HAP-1 (cell line): ENCODE results near the gene GGPS1.
"Not testable (repeated sequence)": the region's sequence is repeated elsewhere in the genome, so short reads cannot be mapped to it uniquely, and the experiment has no call there.

Experiments used
- DNase-seq, 2 experiments: peaks; one replicate each; pipeline ENCODE4 v3.0.0-alpha.2; 2016 to 2020; ENCODE audit warnings: low spot score in 2 of 2
- H3K27me3 ChIP-seq: fragments of 250-450 bp; sonication (Bioruptor Pico); 2 replicates; pipeline ENCODE4 v1.5.1; 2020; ENCODE audit warnings: low read depth, mild to moderate bottlenecking, moderate library complexity
- H3K36me3 ChIP-seq: fragments of 250-450 bp; sonication (Bioruptor Pico); replicated peaks from 2 replicates; pipeline ENCODE4 v1.5.1; 2020; ENCODE audit warnings: mild to moderate bottlenecking
- H3K4me1 ChIP-seq: fragments of 250-450 bp; sonication (Bioruptor Pico); 2 replicates; pipeline ENCODE4 v1.5.1; 2020; ENCODE audit warnings: mild to moderate bottlenecking
- H3K4me3 ChIP-seq: fragments of 250-450 bp; sonication (Bioruptor Pico); 2 replicates; pipeline ENCODE4 v1.5.1; 2020; ENCODE audit warnings: mild to moderate bottlenecking, moderate library complexity
- H3K9me3 ChIP-seq: fragments of 250-450 bp; sonication (Bioruptor Pico); 2 replicates; pipeline ENCODE4 v1.5.1; 2020; ENCODE audit warnings: mild to moderate bottlenecking, moderate library complexity
- in situ Hi-C: fragments of 300-500 bp; cut with MboI; formaldehyde crosslinking; loops from 3 replicates; pipeline ENCODE4 v1.14.3; 2020; ENCODE audit warnings: low sequenced_read_pairs, inconsistent platforms, mixed read lengths

Gene GGPS1

GRCh38 chr1:235336903-235337302, 8.5 kb downstream of the GGPS1 start:
- H3K4me1 ChIP-seq, result peaks cover 16% of the 10 kb centered on the region
- H3K27me3 ChIP-seq, result no peaks in the 10 kb centered on the region
- no peaks in the 10 kb centered on the region for H3K9me3 ChIP-seq
- H3K36me3 ChIP-seq, result peaks cover 5% of the 10 kb centered on the region
- in situ Hi-C loops, result no loop called here
- H3K4me3 ChIP-seq, result no peak overlapping the region
- DNase-seq, result no peak

GRCh38 chr1:235339746-235340145, 11.4 kb downstream of the GGPS1 start:
- H3K36me3 ChIP-seq, result peaks cover 8% of the 10 kb centered on the region
- H3K9me3 ChIP-seq, result no peaks in the 10 kb centered on the region
- peaks cover 23% of the 10 kb centered on the region for H3K4me1 ChIP-seq
- no peak overlapping the region for H3K4me3 ChIP-seq
- no peak for DNase-seq
- no peaks in the 10 kb centered on the region for H3K27me3 ChIP-seq
- in situ Hi-C loops, result no loop called here

- H3K4me3 ChIP-seq, result no peak overlapping the region
- peaks cover 2% of the 10 kb centered on the region; the same call in 1 of the 2 replicates for H3K36me3 ChIP-seq
- no peak for DNase-seq
- in situ Hi-C loops, result no loop called here
- no peaks in the 10 kb centered on the region for H3K27me3 ChIP-seq
- no peaks in the 10 kb centered on the region for H3K9me3 ChIP-seq
- peaks cover 23% of the 10 kb centered on the region for H3K4me1 ChIP-seq
These were observed 13.0 kb downstream of the GGPS1 start for GRCh38 chr1:235341334-235341733.

GRCh38 chr1:235342039-235342438, 13.7 kb downstream of the GGPS1 start:
- H3K36me3 ChIP-seq, result peaks cover 2% of the 10 kb centered on the region; the same call in 1 of the 2 replicates
- H3K4me1 ChIP-seq, result peaks cover 23% of the 10 kb centered on the region
- H3K27me3 ChIP-seq, result no peaks in the 10 kb centered on the region
- peak; percentile 31 to 60 for DNase-seq
- no peaks in the 10 kb centered on the region for H3K9me3 ChIP-seq
- in situ Hi-C loops, result no loop called here
- no peak overlapping the region for H3K4me3 ChIP-seq

- no peak overlapping the region for H3K4me3 ChIP-seq
- peak; percentile 12 to 53 for DNase-seq
- H3K9me3 ChIP-seq, result no peaks in the 10 kb centered on the region
- H3K36me3 ChIP-seq, result 0 out of 2 replicates have a peak, but pooled peaks cover 2% of the 10 kb centered on the region
- no peaks in the 10 kb centered on the region for H3K27me3 ChIP-seq
- in situ Hi-C loops, result no loop called here
- peaks cover 23% of the 10 kb centered on the region for H3K4me1 ChIP-seq
These were observed 14.1 kb downstream of the GGPS1 start for GRCh38 chr1:235342471-235342870.

- Histone ChIP-seq H3K4me3 (no peak overlapping the region), H3K4me1 (peaks cover 23% of the 10 kb centered on the region), H3K27me3 (no peaks in the 10 kb centered on the region), H3K9me3 (no peaks in the 10 kb centered on the region), H3K36me3 (0 out of 2 replicates have a peak, but pooled peaks cover 2% of the 10 kb centered on the region)
- no peak for DNase-seq
- in situ Hi-C loops, result no loop called here
These were observed 15.4 kb downstream of the GGPS1 start for GRCh38 chr1:235343726-235344125.

- H3K4me1 ChIP-seq, result no peaks in the 10 kb centered on the region
- no peaks in the 10 kb centered on the region for H3K27me3 ChIP-seq
- in situ Hi-C loops, result no loop called here
- H3K36me3 ChIP-seq, result no peaks in the 10 kb centered on the region
- no peak for DNase-seq
- H3K9me3 ChIP-seq, result no peaks in the 10 kb centered on the region
- H3K4me3 ChIP-seq, result no peak overlapping the region
These were observed 23.1 kb downstream of the GGPS1 start for GRCh38 chr1:235351441-235351840.

GRCh38 chr1:235351898-235352297, 23.5 kb downstream of the GGPS1 start:
- H3K27me3 ChIP-seq, result no peaks in the 10 kb centered on the region
- in situ Hi-C loops, result no loop called here
- 0 out of 2 replicates have a peak, but pooled peaks cover under 1% of the 10 kb centered on the region for H3K4me1 ChIP-seq
- no peaks in the 10 kb centered on the region for H3K9me3 ChIP-seq
- H3K4me3 ChIP-seq, result no peak overlapping the region
- no peaks in the 10 kb centered on the region for H3K36me3 ChIP-seq
- DNase-seq, result no peak

GRCh38 chr1:235357485-235358373, 29.4 kb downstream of the GGPS1 start:
- no peaks in the 10 kb centered on the region for H3K27me3 ChIP-seq
- H3K9me3 ChIP-seq, result no peaks in the 10 kb centered on the region
- H3K4me1 ChIP-seq, result peaks cover 12% of the 10 kb centered on the region
- H3K36me3 ChIP-seq, result no peaks in the 10 kb centered on the region
- in situ Hi-C loops, result no loop called here
- H3K4me3 ChIP-seq, result no peak overlapping the region
- DNase-seq, result peak; percentile 31 to 36

GRCh38 chr1:235358899-235359298, 30.5 kb downstream of the GGPS1 start:
- Histone ChIP-seq H3K4me3 (no peak overlapping the region), H3K4me1 (peaks cover 12% of the 10 kb centered on the region), H3K27me3 (no peaks in the 10 kb centered on the region), H3K9me3 (no peaks in the 10 kb centered on the region), H3K36me3 (no peaks in the 10 kb centered on the region)
- no peak for DNase-seq
- in situ Hi-C loops, result no loop called here

GRCh38 chr1:235364189-235364588, 35.8 kb downstream of the GGPS1 start:
- DNase-seq, H3K4me3 ChIP-seq, in situ Hi-C loops, H3K4me1 ChIP-seq, H3K36me3 ChIP-seq, H3K9me3 ChIP-seq, H3K27me3 ChIP-seq: not testable (repeated sequence)

GRCh38 chr1:235366286-235366685, 37.9 kb downstream of the GGPS1 start:
- H3K4me1 ChIP-seq, result peaks cover 5% of the 10 kb centered on the region
- in situ Hi-C loops, result no loop called here
- no peak for DNase-seq
- no peaks in the 10 kb centered on the region; the same call in 1 of the 2 replicates for H3K27me3 ChIP-seq
- H3K36me3 ChIP-seq, result no peaks in the 10 kb centered on the region
- H3K4me3 ChIP-seq, result no peak overlapping the region
- no peaks in the 10 kb centered on the region for H3K9me3 ChIP-seq

GRCh38 chr1:235367000-235367908, 38.9 kb downstream of the GGPS1 start, which contains the start of gene TBCE:
TBCE (plus strand) TSS chr1:235367427; CDS start chr1:235380050, 12,623 bp downstream.
- in situ Hi-C loops, result no loop called here

More at GRCh38 chr1:235367000-235367908, 38.9 kb downstream of the GGPS1 start, which contains the start of gene TBCE:
- Histone ChIP-seq H3K4me1 (peaks cover 5% of the 10 kb centered on the region), H3K27me3 (no peaks in the 10 kb centered on the region; the same call in 1 of the 2 replicates), H3K9me3 (no peaks in the 10 kb centered on the region), H3K4me3 (peak within 1 kb of the TSS; percentile 89), H3K36me3 (no peaks in the 10 kb centered on the region)
- peak; percentile 95 to 97 for DNase-seq
